GM13977 (cell line): Measurements from ENCODE around the gene BRIX1.

Experiments
- DNase-seq: peaks from one replicate; pipeline ENCODE4 v3.0.0; 2012; ENCODE audit warnings: low spot score
- in situ Hi-C: fragments of 300-500 bp; cut with MboI; formaldehyde crosslinking; loops from one replicate; pipeline ENCODE4 v1.12.0; 2022; ENCODE audit warnings: low sequenced_read_pairs, low pct_unique_long_range_greater_than_20kb, mixed read lengths, inconsistent platforms; ENCODE audit not compliant: unreplicated experiment
- TF ChIP-seq, protein P1 (sequence below): IDR thresholded peaks from 2 replicates; pipeline ENCODE4 v1.5.1; 2012; ENCODE audit warnings: mild to moderate bottlenecking, control low read depth; ENCODE audit not compliant: insufficient read depth; ENCODE audit errors: extremely low read depth, missing control alignments

Gene BRIX1, protein sequence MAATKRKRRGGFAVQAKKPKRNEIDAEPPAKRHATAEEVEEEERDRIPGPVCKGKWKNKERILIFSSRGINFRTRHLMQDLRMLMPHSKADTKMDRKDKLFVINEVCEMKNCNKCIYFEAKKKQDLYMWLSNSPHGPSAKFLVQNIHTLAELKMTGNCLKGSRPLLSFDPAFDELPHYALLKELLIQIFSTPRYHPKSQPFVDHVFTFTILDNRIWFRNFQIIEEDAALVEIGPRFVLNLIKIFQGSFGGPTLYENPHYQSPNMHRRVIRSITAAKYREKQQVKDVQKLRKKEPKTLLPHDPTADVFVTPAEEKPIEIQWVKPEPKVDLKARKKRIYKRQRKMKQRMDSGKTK

DNA sequence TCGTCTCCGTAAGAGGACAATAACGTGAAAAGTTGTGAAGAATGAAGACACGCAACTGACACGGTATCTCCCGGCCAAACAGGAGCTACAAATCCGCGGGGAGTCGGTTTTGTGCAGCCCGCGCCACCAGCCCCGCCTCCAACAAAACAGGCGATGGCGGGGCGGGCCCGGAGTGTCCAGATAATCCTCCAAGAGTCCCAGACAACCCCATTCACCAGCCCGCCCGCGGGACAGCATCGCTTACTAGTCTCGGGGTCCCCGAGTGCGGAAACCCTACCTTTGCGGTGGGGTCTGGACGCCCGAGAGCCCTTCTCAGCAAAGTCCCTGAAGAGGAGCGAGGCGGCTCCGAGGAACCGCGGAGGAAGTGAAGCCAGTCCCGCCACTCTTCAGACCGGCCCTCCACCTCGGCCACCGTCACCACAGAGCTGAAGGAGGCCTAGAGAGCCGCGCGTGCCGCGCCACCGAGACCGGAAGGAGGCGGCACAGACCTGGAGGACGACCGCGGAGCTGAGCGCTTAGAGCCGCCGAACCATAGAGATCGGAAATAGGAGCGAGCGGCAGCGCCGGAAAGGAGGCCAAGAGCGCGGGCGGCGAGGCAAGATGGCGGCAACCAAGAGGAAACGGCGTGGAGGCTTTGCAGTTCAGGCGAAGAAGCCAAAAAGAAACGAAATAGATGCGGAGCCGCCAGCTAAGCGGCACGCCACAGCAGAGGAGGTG is at the start of gene BRIX1, which contains the start of gene RAD1:
TSS of gene BRIX1 (plus strand) at position 573 of the 717 bp plus-strand sequence. CDS start at position 601, 28 bp downstream.
TSS of gene RAD1 (minus strand) at position 366 of the 717 bp plus-strand sequence. CDS start 612 bp downstream, outside the sequence.
- peak; percentile 87 for DNase-seq
- in situ Hi-C loops, result no loop called here
- TF ChIP-seq, protein P1, sequence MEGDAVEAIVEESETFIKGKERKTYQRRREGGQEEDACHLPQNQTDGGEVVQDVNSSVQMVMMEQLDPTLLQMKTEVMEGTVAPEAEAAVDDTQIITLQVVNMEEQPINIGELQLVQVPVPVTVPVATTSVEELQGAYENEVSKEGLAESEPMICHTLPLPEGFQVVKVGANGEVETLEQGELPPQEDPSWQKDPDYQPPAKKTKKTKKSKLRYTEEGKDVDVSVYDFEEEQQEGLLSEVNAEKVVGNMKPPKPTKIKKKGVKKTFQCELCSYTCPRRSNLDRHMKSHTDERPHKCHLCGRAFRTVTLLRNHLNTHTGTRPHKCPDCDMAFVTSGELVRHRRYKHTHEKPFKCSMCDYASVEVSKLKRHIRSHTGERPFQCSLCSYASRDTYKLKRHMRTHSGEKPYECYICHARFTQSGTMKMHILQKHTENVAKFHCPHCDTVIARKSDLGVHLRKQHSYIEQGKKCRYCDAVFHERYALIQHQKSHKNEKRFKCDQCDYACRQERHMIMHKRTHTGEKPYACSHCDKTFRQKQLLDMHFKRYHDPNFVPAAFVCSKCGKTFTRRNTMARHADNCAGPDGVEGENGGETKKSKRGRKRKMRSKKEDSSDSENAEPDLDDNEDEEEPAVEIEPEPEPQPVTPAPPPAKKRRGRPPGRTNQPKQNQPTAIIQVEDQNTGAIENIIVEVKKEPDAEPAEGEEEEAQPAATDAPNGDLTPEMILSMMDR, result peak; percentile 35

DNA sequence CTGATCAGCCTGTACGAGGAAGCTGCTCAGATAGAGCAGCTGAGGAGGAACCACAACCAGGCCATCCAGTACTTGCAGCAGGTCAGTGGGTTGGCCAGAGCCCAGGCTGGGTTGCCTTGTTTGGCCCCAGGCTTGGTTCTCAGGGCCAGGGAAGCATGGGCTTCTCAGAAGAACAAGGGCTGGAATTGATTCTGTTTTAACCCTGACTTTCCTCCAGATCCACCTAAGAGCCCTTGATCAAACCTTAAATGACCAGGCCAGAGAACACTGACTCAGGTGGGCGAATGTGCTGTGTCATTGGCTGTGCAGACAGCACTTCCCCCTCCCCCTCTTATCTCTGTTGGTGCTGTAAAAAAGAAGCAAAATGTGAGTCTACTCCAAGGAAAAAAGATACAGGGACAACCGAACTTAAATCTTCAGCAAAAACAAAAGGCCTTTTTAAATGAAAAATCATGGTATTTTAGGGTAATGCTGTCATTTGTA is 48.5 kb upstream of the BRIX1 start:
- DNase-seq, result no peak
- in situ Hi-C loops, result no loop called here
- TF ChIP-seq, protein P1, result no peak

DNA sequence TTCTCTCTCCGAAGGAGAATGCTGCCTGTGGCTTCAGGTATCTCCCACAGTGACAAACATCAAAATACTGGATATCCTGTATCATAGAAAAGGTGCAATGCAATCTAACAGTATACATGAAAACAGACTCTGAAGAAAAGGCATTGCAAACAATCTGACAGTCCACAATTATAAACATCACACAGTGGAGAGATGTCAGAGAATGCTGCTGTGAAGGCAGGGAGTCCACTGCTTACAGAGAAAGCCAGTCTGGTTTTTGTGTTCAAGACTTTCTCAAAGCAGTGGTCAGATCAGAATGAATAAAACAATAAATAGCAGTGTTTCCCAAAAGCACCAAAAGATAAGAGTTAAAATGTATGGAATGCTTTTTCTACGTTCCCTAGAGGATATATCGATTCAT is 47.9 kb upstream of the BRIX1 start:
- in situ Hi-C loops, result no loop called here
- TF ChIP-seq, protein P1, result no peak
- DNase-seq, result no peak

DNA sequence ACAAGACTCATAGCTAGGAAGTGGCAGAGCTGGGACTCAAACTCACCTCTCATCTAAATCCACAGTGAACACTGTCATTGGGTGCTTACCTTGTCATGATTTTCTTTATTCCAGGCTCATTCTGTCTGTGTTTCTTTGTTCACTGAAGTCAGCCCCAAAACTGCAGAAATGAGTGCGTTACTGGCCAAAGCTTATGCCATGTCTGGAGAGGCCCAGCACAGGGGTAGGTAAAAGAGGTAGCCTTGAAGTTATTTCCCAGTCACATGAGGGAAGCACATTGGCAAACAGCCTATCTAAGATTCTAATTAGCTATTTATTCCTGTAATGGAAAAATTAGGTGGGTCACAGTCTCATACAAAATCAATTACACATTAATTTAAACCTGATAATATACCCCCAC is 46.7 kb upstream of the BRIX1 start:
- TF ChIP-seq, protein P1, result no peak
- DNase-seq, result no peak
- in situ Hi-C loops, result no loop called here

DNA sequence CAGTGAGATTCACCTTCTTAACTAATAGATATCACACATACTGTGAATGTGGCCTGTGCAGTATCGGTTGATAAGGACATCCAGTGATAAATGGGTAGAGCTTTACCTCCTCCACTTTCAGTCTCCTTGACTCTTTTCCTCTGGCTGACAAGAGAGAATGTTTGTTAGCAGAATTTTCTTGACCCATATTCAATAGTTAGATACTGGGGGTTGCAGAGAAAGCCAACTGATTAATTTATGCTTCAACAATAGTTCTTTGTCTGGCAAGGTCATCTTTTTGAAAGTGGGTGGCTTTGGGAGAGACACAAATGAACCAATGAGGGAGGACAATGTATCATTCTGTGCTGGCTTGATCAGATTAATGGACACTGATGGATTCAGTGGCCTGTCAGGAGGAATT is 46.3 kb upstream of the BRIX1 start:
- in situ Hi-C loops, result no loop called here
- TF ChIP-seq, protein P1, result no peak
- no peak for DNase-seq

DNA sequence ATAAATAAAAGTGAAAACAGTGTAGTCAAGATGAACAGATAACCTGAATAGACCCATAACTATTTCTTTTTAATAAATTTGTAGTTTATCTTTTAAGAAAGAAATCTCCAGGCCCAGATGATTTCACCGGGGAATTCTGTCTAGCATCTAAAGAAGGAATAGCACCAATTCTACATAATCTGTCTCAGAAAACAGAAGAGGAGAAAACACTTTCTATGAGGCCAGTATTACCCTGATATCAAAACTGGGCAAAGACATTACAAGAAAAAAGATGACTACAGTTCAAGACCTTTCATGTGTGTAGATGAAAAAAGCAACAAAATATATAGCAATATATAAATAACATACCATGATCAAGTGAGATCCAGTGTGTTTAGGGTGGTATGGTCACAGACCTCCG is 45.1 kb upstream of the BRIX1 start:
- in situ Hi-C loops, result no loop called here
- no peak for DNase-seq
- TF ChIP-seq, protein P1, result no peak
